KBM-7 (cell line): Measurements from ENCODE around the gene C1orf50.

ENCODE experiments used
- DNase-seq: peaks from one replicate; pipeline ENCODE4 v3.0.0-alpha.2; 2015
- in situ Hi-C: fragments of 300-500 bp; cut with MboI; formaldehyde crosslinking; loops from 2 replicates; pipeline ENCODE4 v1.14.3; 2020; ENCODE audit warnings: low sequenced_read_pairs, low pct_unique_long_range_greater_than_20kb, mixed read lengths

Gene C1orf50

GRCh38 chr1:42820813-42821212, 53.8 kb downstream of the C1orf50 start:
- no peak for DNase-seq
- in situ Hi-C loops, result no loop called here

GRCh38 chr1:42821690-42822089, 54.6 kb downstream of the C1orf50 start:
- in situ Hi-C loops, result no loop called here
- no peak for DNase-seq

- no peak for DNase-seq
- in situ Hi-C loops, result no loop called here
Measured at GRCh38 chr1:42822800-42823392, 55.8 kb downstream of the C1orf50 start.

- in situ Hi-C loops, result no loop called here
- no peak for DNase-seq
Measured at GRCh38 chr1:42824481-42825035, 57.5 kb downstream of the C1orf50 start.

GRCh38 chr1:42825036-42825851, 58.2 kb downstream of the C1orf50 start:
- no peak for DNase-seq
- in situ Hi-C loops, result no loop called here
